HG02678 (cell line): Measurements from ENCODE around the gene PAGE4.

Source experiments
- ATAC-seq: cut with Tn5 transposase; IDR thresholded peaks from one replicate; pipeline ENCODE4 v1.9.1; 2021; ENCODE audit warnings: mild to moderate bottlenecking, moderate library complexity; ENCODE audit not compliant: unreplicated experiment

The PAGE4 gene

GRCh38 chrX:49829016-49829415, at the start of gene PAGE4:
Gene PAGE4, plus strand, starts transcription at chrX:49829303. Its CDS starts 1,126 bp downstream, at chrX:49830429.
- no peak for ATAC-seq

- ATAC-seq = no peak
Observed at GRCh38 chrX:49784747-49785280, 44.3 kb upstream of the PAGE4 start.

- ATAC-seq = no peak
Observed at GRCh38 chrX:49792376-49792775, 36.7 kb upstream of the PAGE4 start.

- ATAC-seq = no peak
Observed at GRCh38 chrX:49793686-49794085, 35.4 kb upstream of the PAGE4 start.

- no peak for ATAC-seq
Observed at GRCh38 chrX:49799828-49800227, 29.3 kb upstream of the PAGE4 start.

GRCh38 chrX:49809891-49810632, 19.0 kb upstream of the PAGE4 start:
- ATAC-seq = no peak

- ATAC-seq = no peak
Observed at GRCh38 chrX:49812177-49812576, 16.9 kb upstream of the PAGE4 start.

GRCh38 chrX:49816435-49816834, 12.7 kb upstream of the PAGE4 start:
- ATAC-seq = no peak

- ATAC-seq = peak; percentile 49
Observed at GRCh38 chrX:49838374-49838773, 9.3 kb downstream of the PAGE4 start.

GRCh38 chrX:49840679-49841078, 11.6 kb downstream of the PAGE4 start:
- ATAC-seq = no peak

GRCh38 chrX:49842621-49843020, 13.5 kb downstream of the PAGE4 start:
- no peak for ATAC-seq

- ATAC-seq = no peak
Observed at GRCh38 chrX:49844611-49845010, 15.5 kb downstream of the PAGE4 start.

GRCh38 chrX:49845701-49846403, 16.7 kb downstream of the PAGE4 start:
- ATAC-seq = no peak

- ATAC-seq = no peak
Observed at GRCh38 chrX:49846522-49846921, 17.4 kb downstream of the PAGE4 start.

- no peak for ATAC-seq
Observed at GRCh38 chrX:49848275-49848674, 19.2 kb downstream of the PAGE4 start.

GRCh38 chrX:49850028-49850427, 20.9 kb downstream of the PAGE4 start:
- ATAC-seq = no peak

- no peak for ATAC-seq
Observed at GRCh38 chrX:49853661-49854060, 24.6 kb downstream of the PAGE4 start.

- no peak for ATAC-seq
Observed at GRCh38 chrX:49856819-49857218, 27.7 kb downstream of the PAGE4 start.

GRCh38 chrX:49858341-49858740, 29.2 kb downstream of the PAGE4 start:
- ATAC-seq = no peak

GRCh38 chrX:49859491-49859890, 30.4 kb downstream of the PAGE4 start:
- no peak for ATAC-seq

- ATAC-seq = no peak
Observed at GRCh38 chrX:49860867-49861535, 31.9 kb downstream of the PAGE4 start.

- ATAC-seq = no peak
Observed at GRCh38 chrX:49862093-49862492, 33.0 kb downstream of the PAGE4 start.
